SU-DHL-6 (cell line): ENCODE measurements around the gene OSBPL9.

Experiments
- H2AFZ ChIP-seq: fragments of 200-600 bp; sonication (generic); 2 replicates; pipeline ENCODE4 v1.6.1; 2014; ENCODE audit warnings: low read depth, mild to moderate bottlenecking, moderate library complexity, mixed read lengths, antibody characterized with exemption, low read length; ENCODE audit not compliant: severe bottlenecking
- H3F3A ChIP-seq: fragments of 200-600 bp; shearing (Covaris generic); 2 replicates; pipeline ENCODE4 v1.6.0; 2016; ENCODE audit warnings: antibody characterized with exemption, mild to moderate bottlenecking; ENCODE audit not compliant: insufficient read depth
- H3K27ac ChIP-seq: fragments of 200-600 bp; sonication (generic); 2 replicates; pipeline ENCODE4 v1.5.1; 2016; ENCODE audit warnings: low read depth, mild to moderate bottlenecking, low read length, moderate library complexity, mixed read lengths
- H3K27me3 ChIP-seq: fragments of 200-600 bp; sonication (generic), shearing (Covaris generic); 2 replicates; pipeline ENCODE4 v1.6.0; 2014; ENCODE audit warnings: mild to moderate bottlenecking, low read length
- H3K36me3 ChIP-seq: fragments of 200-600 bp; sonication (generic); 2 replicates; pipeline ENCODE4 v1.6.1; 2014; ENCODE audit warnings: mild to moderate bottlenecking, low read length, mixed read lengths
- H3K4me2 ChIP-seq: fragments of 300-600, 200-600 bp; shearing (Covaris generic), sonication (generic); 2 replicates; pipeline ENCODE4 v1.6.0; 2014; ENCODE audit warnings: low read length, low read depth, mild to moderate bottlenecking; ENCODE audit not compliant: poor library complexity, severe bottlenecking
- H3K4me3 ChIP-seq: fragments of 200-600 bp; sonication (generic); 2 replicates; pipeline ENCODE4 v1.5.1; 2014; ENCODE audit warnings: antibody characterized with exemption, low read length, mild to moderate bottlenecking, mixed read lengths; ENCODE audit not compliant: insufficient read depth, poor library complexity, severe bottlenecking
- H3K79me2 ChIP-seq: fragments of 200-600 bp; sonication (generic); 2 replicates; pipeline ENCODE4 v1.6.1; 2014; ENCODE audit warnings: mild to moderate bottlenecking, low read length, moderate library complexity; ENCODE audit not compliant: insufficient read depth
- H3K9ac ChIP-seq: fragments of 200-600 bp; sonication (generic); 2 replicates; pipeline ENCODE4 v1.7.0; 2014; ENCODE audit warnings: mild to moderate bottlenecking, low read length
- H3K9me2 ChIP-seq: fragments of 200-600 bp; sonication (generic); replicated peaks from 2 replicates; pipeline ENCODE4 v1.6.1; 2014; ENCODE audit warnings: low read length; ENCODE audit not compliant: insufficient read depth
- H3K9me3 ChIP-seq: fragments of 200-600 bp; sonication (generic); 2 replicates; pipeline ENCODE4 v1.6.1; 2014; ENCODE audit warnings: low read length, mixed read lengths; ENCODE audit not compliant: insufficient read depth
- H4K20me1 ChIP-seq: fragments of 200-600 bp; sonication (generic); 2 replicates; pipeline ENCODE4 v1.6.1; 2014; ENCODE audit warnings: low read depth, mild to moderate bottlenecking, antibody characterized with exemption, low read length, moderate library complexity, mixed read lengths
- CTCF ChIP-seq: fragments of 200-600 bp; sonication (generic); IDR thresholded peaks from one replicate; pipeline ENCODE4 v1.5.1; 2017; ENCODE audit warnings: antibody characterized with exemption, mild to moderate bottlenecking, low read length, moderate library complexity; ENCODE audit not compliant: insufficient read depth, poor library complexity, severe bottlenecking
- EZH2phosphoT487 ChIP-seq: fragments of 200-600 bp; sonication (generic), shearing (Covaris generic); conservative IDR thresholded peaks from 2 replicates; pipeline ENCODE4 v1.6.1; 2018; ENCODE audit warnings: mild to moderate bottlenecking, antibody characterized with exemption, low read length, moderate library complexity, mixed read lengths

OSBPL9 gene

GRCh38 chr1:51837243-51837642 lies 220.4 kb downstream of the OSBPL9 start:
- H3K9ac ChIP-seq, result no peak overlapping the region
- H3F3A ChIP-seq, result no peaks in the 10 kb centered on the region
- H2AFZ ChIP-seq, result no peak overlapping the region
- no peaks in the 10 kb centered on the region for H4K20me1 ChIP-seq
- H3K9me2 ChIP-seq, result no peaks in the 10 kb centered on the region
- H3K27ac ChIP-seq, result no peak overlapping the region
- no peaks in the 10 kb centered on the region for H3K9me3 ChIP-seq
- no peak overlapping the region for H3K4me3 ChIP-seq
- H3K79me2 ChIP-seq, result peaks cover 8% of the 10 kb centered on the region; the same call in 1 of the 2 replicates
- H3K4me2 ChIP-seq, result no peak overlapping the region
- H3K36me3 ChIP-seq, result peaks cover 38% of the 10 kb centered on the region; the same call in 1 of the 2 replicates
- H3K27me3 ChIP-seq, result no peaks in the 10 kb centered on the region
- TF ChIP-seq EZH2phosphoT487 (no peak), CTCF (no peak)
